Measurements from ENCODE around the gene FAM149B1. TPM values are rescaled to one million over a fixed set of nuclear protein-coding genes. Genes with fewer than 3 reads are reported as not detected.

FAM149B1 gene
- total RNA-seq, 1 experiment from 2014 or later: 22.8 TPM

- POLR2A ChIA-PET: interaction anchor here (0.6 to 4.4 kb wide), 17 partner anchors 10 to 346 kb away, joined by 3 to 44 read pairs (median 4); partner anchors contain the start of genes DNAJC9, MRPS16, NUDT13 and P4HA1
- CTCF ChIA-PET: interaction anchor here (0.5 to 3.1 kb wide), 5 partner anchors 10 to 245 kb away, joined by 3 to 13 read pairs (median 4); no protein-coding TSS in a partner anchor
- no peaks in the 10 kb centered on the region for H3K9me3 Mint-ChIP-seq (ENCODE audit: unreplicated experiment)
Measured at GRCh38 chr10:73168465-73168803, 515 bp downstream of the FAM149B1 start.

GRCh38 chr10:73169320-73169719, 1.4 kb downstream of the FAM149B1 start:
- no peak for DNase-seq (ENCODE audit: unreplicated experiment)
- TF ChIP-seq, protein P1, sequence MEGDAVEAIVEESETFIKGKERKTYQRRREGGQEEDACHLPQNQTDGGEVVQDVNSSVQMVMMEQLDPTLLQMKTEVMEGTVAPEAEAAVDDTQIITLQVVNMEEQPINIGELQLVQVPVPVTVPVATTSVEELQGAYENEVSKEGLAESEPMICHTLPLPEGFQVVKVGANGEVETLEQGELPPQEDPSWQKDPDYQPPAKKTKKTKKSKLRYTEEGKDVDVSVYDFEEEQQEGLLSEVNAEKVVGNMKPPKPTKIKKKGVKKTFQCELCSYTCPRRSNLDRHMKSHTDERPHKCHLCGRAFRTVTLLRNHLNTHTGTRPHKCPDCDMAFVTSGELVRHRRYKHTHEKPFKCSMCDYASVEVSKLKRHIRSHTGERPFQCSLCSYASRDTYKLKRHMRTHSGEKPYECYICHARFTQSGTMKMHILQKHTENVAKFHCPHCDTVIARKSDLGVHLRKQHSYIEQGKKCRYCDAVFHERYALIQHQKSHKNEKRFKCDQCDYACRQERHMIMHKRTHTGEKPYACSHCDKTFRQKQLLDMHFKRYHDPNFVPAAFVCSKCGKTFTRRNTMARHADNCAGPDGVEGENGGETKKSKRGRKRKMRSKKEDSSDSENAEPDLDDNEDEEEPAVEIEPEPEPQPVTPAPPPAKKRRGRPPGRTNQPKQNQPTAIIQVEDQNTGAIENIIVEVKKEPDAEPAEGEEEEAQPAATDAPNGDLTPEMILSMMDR (IDR thresholded peaks at IDR 0.05; ENCODE audit: unreplicated experiment): no peak
- intact Hi-C loops (cut with micrococcal nuclease): no loop called here
- no peaks in the 10 kb centered on the region for H3K9me3 Mint-ChIP-seq (ENCODE audit: unreplicated experiment)
- H3K36me3 Mint-ChIP-seq (ENCODE audit: insufficient read depth, unreplicated experiment): peaks cover 13% of the 10 kb centered on the region
- H3K4me3 Mint-ChIP-seq (ENCODE audit: unreplicated experiment): no peak overlapping the region
- CTCF ChIA-PET: interaction anchor here (1.1 to 3.1 kb wide), 3 partner anchors 11 to 28 kb away, joined by 3 to 13 read pairs (median 7); no protein-coding TSS in a partner anchor
- H3K4me1 Mint-ChIP-seq (ENCODE audit: insufficient read depth, unreplicated experiment): peaks cover 17% of the 10 kb centered on the region
- no peaks in the 10 kb centered on the region for H3K27me3 Mint-ChIP-seq (ENCODE audit: insufficient read depth, unreplicated experiment)
- no peak overlapping the region for H3K27ac Mint-ChIP-seq (ENCODE audit: low read depth, unreplicated experiment)
- POLR2A ChIA-PET: interaction anchor here (0.7 to 4.4 kb wide), 9 partner anchors 12 to 1034 kb away, joined by 3 to 44 read pairs (median 4); partner anchors contain the start of genes DNAJC9 and P4HA1
- no TSS peak for BruUV-seq (replicated peaks)

More at GRCh38 chr10:73168465-73168803, 515 bp downstream of the FAM149B1 start:
- H3K4me1 Mint-ChIP-seq (ENCODE audit: insufficient read depth, unreplicated experiment): peaks cover 17% of the 10 kb centered on the region
- TF ChIP-seq, protein P1 (IDR thresholded peaks at IDR 0.05; ENCODE audit: unreplicated experiment): no peak
- BruUV-seq (replicated peaks): TSS peak; percentile 66
- intact Hi-C loops (cut with micrococcal nuclease): no loop called here
- H3K4me3 Mint-ChIP-seq (ENCODE audit: unreplicated experiment): peak overlapping the region; percentile 92
- DNase-seq (ENCODE audit: unreplicated experiment): no peak
- peak overlapping the region; percentile 99 for H3K27ac Mint-ChIP-seq (ENCODE audit: low read depth, unreplicated experiment)
- no peaks in the 10 kb centered on the region for H3K27me3 Mint-ChIP-seq (ENCODE audit: insufficient read depth, unreplicated experiment)
- H3K36me3 Mint-ChIP-seq (ENCODE audit: insufficient read depth, unreplicated experiment): peaks cover 13% of the 10 kb centered on the region

GRCh38 chr10:73172867-73173266, 4.9 kb downstream of the FAM149B1 start:
- ChIA-PET CTCF (interaction anchor here (1.2 kb wide), 1 partner anchor 25 kb away, joined by 3 read pairs; no protein-coding TSS in a partner anchor), POLR2A (interaction anchor here (1.4 kb wide), 1 partner anchor 74 kb away, joined by 4 read pairs; the partner anchor contains the start of gene DNAJC9)
- TF ChIP-seq, protein P1 (IDR thresholded peaks at IDR 0.05; ENCODE audit: unreplicated experiment): no peak
- Mint-ChIP-seq H3K9me3 (ENCODE audit: unreplicated experiment) (no peaks in the 10 kb centered on the region), H3K27me3 (ENCODE audit: insufficient read depth, unreplicated experiment) (no peaks in the 10 kb centered on the region), H3K36me3 (ENCODE audit: insufficient read depth, unreplicated experiment) (peaks cover 11% of the 10 kb centered on the region), H3K4me1 (ENCODE audit: insufficient read depth, unreplicated experiment) (no peaks in the 10 kb centered on the region), H3K27ac (ENCODE audit: low read depth, unreplicated experiment) (no peak overlapping the region), H3K4me3 (ENCODE audit: unreplicated experiment) (no peak overlapping the region)
- no peak for DNase-seq (ENCODE audit: unreplicated experiment)
- intact Hi-C loops (cut with micrococcal nuclease): no loop called here
- no TSS peak for BruUV-seq (replicated peaks)

GRCh38 chr10:73174148-73174925, 6.4 kb downstream of the FAM149B1 start:
- H3K9me3 Mint-ChIP-seq (ENCODE audit: unreplicated experiment): no peaks in the 10 kb centered on the region
- H3K27ac Mint-ChIP-seq (ENCODE audit: low read depth, unreplicated experiment): no peak overlapping the region
- intact Hi-C loops (cut with micrococcal nuclease): no loop called here
- peaks cover 14% of the 10 kb centered on the region for H3K36me3 Mint-ChIP-seq (ENCODE audit: insufficient read depth, unreplicated experiment)
- ChIA-PET CTCF (interaction anchor here (1.6 kb wide), 1 partner anchor 16 kb away, joined by 4 read pairs; no protein-coding TSS in a partner anchor), POLR2A (interaction anchor here (0.6 to 0.8 kb wide), 4 partner anchors 34 to 312 kb away, joined by 3 to 5 read pairs (median 4); partner anchors contain the start of gene DNAJC9)
- no TSS peak for BruUV-seq (replicated peaks)
- TF ChIP-seq, protein P1 (IDR thresholded peaks at IDR 0.05; ENCODE audit: unreplicated experiment): no peak
- H3K4me3 Mint-ChIP-seq (ENCODE audit: unreplicated experiment): no peak overlapping the region
- no peak for DNase-seq (ENCODE audit: unreplicated experiment)
- no peaks in the 10 kb centered on the region for H3K27me3 Mint-ChIP-seq (ENCODE audit: insufficient read depth, unreplicated experiment)
- H3K4me1 Mint-ChIP-seq (ENCODE audit: insufficient read depth, unreplicated experiment): no peaks in the 10 kb centered on the region

Data from MCF 10A (cell line).